GM08714 (cell line): ENCODE data around the gene COPG1.
A peak's percentile ranks its signal among the peaks of the same experiment; 100 is the strongest.
"Not testable (repeated sequence)": the region's sequence is repeated elsewhere in the genome, so short reads cannot be mapped to it uniquely, and the experiment has no call there.

Experiments used
- H3K4me3 ChIP-seq: fragments of 200-500 bp; sonication (Bioruptor generic); 2 replicates; pipeline ENCODE4 v1.5.1; 2014; ENCODE audit warnings: mild to moderate bottlenecking, low read length, inconsistent platforms
- ZNF274 ChIP-seq: IDR thresholded peaks from 2 replicates; pipeline ENCODE4 v1.6.1; 2012; ENCODE audit warnings: mild to moderate bottlenecking, low read depth, low read length

Gene COPG1

DNA sequence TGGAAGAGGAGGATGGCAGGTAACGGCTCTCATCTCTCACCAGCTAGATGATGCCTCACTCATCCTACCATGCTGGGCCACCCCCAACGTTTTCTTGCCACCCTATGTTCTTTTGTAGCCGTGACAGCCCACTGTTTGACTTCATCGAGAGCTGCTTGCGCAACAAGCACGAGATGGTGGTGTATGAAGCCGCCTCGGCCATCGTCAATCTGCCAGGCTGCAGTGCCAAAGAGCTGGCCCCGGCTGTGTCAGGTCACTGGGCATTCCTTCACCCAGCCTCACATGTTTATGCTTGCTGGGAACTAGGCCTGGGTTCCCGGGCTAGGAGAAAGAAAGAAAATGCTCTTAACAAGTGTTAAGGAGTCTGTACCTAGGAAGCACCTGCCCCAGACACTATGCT is 8.2 kb downstream of the COPG1 start:
- no peak for TF ChIP-seq ZNF274
- no peak overlapping the region for H3K4me3 ChIP-seq

GRCh38 chr3:129259612-129260477 is 10.4 kb downstream of the COPG1 start:
- no peak for TF ChIP-seq ZNF274
- no peak overlapping the region for H3K4me3 ChIP-seq

- no peak for TF ChIP-seq ZNF274
- no peak overlapping the region for H3K4me3 ChIP-seq
These were observed 11.2 kb downstream of the COPG1 start for GRCh38 chr3:129260606-129261005.

- no peak overlapping the region for H3K4me3 ChIP-seq
- no peak for TF ChIP-seq ZNF274
These were observed 12.5 kb downstream of the COPG1 start for GRCh38 chr3:129261894-129262293.

GRCh38 chr3:129263161-129263910 is 13.9 kb downstream of the COPG1 start:
- TF ChIP-seq ZNF274, result no peak
- no peak overlapping the region for H3K4me3 ChIP-seq

GRCh38 chr3:129264994-129265393 is 15.6 kb downstream of the COPG1 start:
- H3K4me3 ChIP-seq, result not testable (repeated sequence)

DNA sequence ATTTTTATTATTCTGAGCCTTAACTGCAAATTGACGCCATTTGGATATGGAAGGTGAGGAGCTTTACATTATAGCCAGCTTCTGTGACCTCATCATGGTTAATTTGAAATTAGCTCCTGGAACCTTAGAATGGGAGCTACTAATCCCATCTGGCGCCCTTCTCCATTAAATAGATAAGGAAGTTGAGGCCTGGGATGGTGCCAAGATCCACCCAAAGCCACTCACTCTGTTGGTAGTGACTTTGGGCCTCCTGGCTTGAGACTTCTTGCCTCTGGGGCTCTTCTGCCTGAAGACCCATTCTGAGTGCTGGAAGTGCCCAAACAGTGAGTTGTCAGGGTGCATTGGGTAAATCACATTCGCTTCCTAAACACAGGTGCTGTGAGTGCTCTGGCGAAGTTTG is 17.2 kb downstream of the COPG1 start:
- no peak for TF ChIP-seq ZNF274

DNA sequence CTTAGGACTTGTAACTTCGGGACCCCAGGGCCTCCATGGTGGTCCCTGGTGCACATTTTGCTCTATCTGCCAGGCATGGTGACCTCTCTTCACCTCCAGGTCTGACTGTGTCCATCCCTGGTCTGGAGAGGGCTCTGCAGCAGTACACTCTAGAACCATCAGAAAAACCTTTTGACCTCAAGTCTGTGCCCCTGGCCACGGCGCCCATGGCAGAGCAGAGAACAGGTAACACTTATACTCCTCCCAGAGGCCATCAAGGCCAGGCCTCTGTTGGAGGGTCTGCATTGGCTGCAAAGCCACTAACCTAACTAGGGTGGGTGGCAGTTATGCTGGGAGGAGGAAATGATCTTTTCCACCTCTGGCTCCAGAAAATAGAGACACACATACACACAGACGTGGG is 19.0 kb downstream of the COPG1 start:
- H3K4me3 ChIP-seq, result no peak overlapping the region
- no peak for TF ChIP-seq ZNF274

More for the DNA sequence above, 17.2 kb downstream of the COPG1 start:
- no peak overlapping the region for H3K4me3 ChIP-seq

DNA sequence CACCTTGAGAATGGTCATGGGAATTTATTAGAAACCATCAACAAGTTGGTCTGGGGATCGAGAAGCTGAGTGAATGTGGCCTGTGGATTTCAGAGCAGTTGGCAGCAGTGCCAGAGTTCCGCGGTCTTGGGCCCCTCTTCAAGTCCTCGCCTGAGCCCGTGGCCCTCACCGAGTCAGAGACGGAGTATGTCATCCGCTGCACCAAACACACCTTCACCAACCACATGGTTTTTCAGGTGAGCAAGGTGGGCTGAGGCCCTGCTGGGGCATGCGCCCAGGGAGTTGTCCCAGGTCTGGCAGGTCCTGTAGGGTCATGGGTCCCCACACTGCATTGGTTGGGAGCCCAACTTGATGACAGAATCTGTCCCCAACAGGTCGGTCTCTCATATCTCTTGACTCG is 22.3 kb downstream of the COPG1 start:
- TF ChIP-seq ZNF274, result no peak
- no peak overlapping the region for H3K4me3 ChIP-seq

DNA sequence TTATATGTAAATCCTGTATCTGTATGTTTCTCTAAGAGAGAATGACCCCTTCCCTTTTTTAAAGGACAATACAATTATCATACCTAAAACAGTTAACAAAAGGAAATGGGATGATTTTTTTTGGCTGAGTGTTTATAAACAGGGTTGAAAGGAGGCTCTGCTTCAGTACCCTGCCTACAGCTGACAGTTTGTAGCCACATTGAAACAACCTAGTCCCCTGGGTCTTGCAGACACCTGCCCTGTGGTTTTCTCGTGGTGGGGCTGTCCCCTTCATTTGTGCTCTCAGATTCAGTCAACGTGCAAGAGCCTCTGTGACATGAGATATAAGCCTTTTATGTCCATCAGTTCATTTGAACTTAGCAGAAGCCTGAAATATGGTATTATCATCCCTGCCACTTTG is 27.0 kb downstream of the COPG1 start:
- no peak overlapping the region for H3K4me3 ChIP-seq
- TF ChIP-seq ZNF274, result no peak

DNA sequence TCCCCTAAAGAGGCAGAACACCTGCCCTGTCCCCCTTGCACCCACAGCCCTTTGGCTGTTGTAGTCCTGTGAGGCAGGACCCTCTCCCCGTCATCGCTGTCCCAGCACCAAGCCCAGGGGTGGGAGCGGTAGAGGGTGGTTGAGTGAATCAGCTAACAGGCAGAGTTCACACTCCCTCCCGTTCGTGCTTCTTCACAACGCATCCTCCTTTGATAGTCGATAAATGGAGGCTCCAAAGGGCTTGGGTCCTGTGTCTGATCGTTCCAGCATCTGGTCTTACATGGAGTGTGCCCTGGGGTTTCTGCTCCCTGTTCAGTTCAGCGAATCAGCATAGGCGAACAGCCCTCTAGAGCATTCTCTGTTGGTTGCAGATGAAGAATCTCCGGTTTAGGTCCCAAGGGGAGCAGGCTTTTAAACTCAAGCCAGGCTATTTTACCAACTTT is 28.4 kb downstream of the COPG1 start:
- peak overlapping the region; percentile 82; the same call in 1 of the 2 replicates for H3K4me3 ChIP-seq
- no peak for TF ChIP-seq ZNF274

GRCh38 chr3:129278439-129278965 is 29.1 kb downstream of the COPG1 start, which contains the start of gene HMCES:
Gene HMCES, plus strand, starts transcription at chr3:129278870. Its CDS starts 863 bp downstream, at chr3:129279733.
- H3K4me3 ChIP-seq, result peak within 1 kb of the TSS; percentile 82
- no peak for TF ChIP-seq ZNF274

GRCh38 chr3:129278966-129279906 is 29.8 kb downstream of the COPG1 start:
- peak overlapping the region; percentile 82 for H3K4me3 ChIP-seq

DNA sequence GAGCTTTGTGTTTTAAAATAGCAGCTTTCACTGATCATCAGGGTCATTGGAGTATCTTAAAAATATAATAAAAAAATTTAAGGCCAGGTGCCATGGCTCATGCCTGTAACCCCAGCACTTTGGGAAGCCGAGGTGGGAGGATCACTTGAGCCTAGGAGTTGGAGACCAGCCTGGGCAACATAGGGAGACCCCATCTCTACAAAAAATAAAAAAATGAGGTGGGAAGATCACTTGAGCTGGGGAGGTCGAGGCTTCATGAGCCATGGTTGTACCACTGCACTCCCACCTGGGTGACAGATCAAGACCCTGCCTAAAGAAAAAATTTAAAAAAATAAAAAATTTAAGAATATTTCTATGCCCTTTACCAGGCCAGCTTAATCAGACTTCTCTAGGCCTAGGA is 30.8 kb downstream of the COPG1 start:
- TF ChIP-seq ZNF274, result no peak
- H3K4me3 ChIP-seq, result peak overlapping the region; percentile 82; the same call in 1 of the 2 replicates

More at GRCh38 chr3:129278966-129279906, 29.8 kb downstream of the COPG1 start:
- no peak for TF ChIP-seq ZNF274
